ENCODE measurements around the gene CHST11.
A peak's percentile ranks its signal among the peaks of the same experiment; 100 is the strongest.

Gene CHST11

GRCh38 chr12:104707794-104708558 lies 251.2 kb downstream of the CHST11 start:
- H3K4me3 ChIP-seq (ENCODE audit: low read length), result no peak overlapping the region
- no peak for DNase-seq (ENCODE audit: low read depth, low spot score)

- no peak for DNase-seq (ENCODE audit: low read depth, low spot score)
- H3K4me3 ChIP-seq (ENCODE audit: low read length), result no peak overlapping the region
Observed at GRCh38 chr12:104708891-104709290, 252.1 kb downstream of the CHST11 start.

- H3K4me3 ChIP-seq (ENCODE audit: low read length), result no peak overlapping the region
- no peak for DNase-seq (ENCODE audit: low read depth, low spot score)
Observed at GRCh38 chr12:104709692-104710435, 253.1 kb downstream of the CHST11 start.

- DNase-seq (ENCODE audit: low read depth, low spot score), result no peak
- no peak overlapping the region for H3K4me3 ChIP-seq (ENCODE audit: low read length)
Observed at GRCh38 chr12:104710940-104711689, 254.4 kb downstream of the CHST11 start.

GRCh38 chr12:104712477-104712876 lies 255.7 kb downstream of the CHST11 start:
- DNase-seq (ENCODE audit: low read depth, low spot score), result no peak
- no peak overlapping the region for H3K4me3 ChIP-seq (ENCODE audit: low read length)

- no peak overlapping the region for H3K4me3 ChIP-seq (ENCODE audit: low read length)
- DNase-seq (ENCODE audit: low read depth, low spot score), result no peak
Observed at GRCh38 chr12:104712968-104713367, 256.2 kb downstream of the CHST11 start.

- H3K4me3 ChIP-seq (ENCODE audit: low read length), result no peak overlapping the region
- no peak for DNase-seq (ENCODE audit: low read depth, low spot score)
Observed at GRCh38 chr12:104713444-104713843, 256.7 kb downstream of the CHST11 start.

GRCh38 chr12:104714369-104714768 lies 257.6 kb downstream of the CHST11 start:
- H3K4me3 ChIP-seq (ENCODE audit: low read length), result no peak overlapping the region
- DNase-seq (ENCODE audit: low read depth, low spot score), result no peak

- DNase-seq (ENCODE audit: low read depth, low spot score), result no peak
- H3K4me3 ChIP-seq (ENCODE audit: low read length), result no peak overlapping the region
Observed at GRCh38 chr12:104716172-104716571, 259.4 kb downstream of the CHST11 start.

- no peak overlapping the region for H3K4me3 ChIP-seq (ENCODE audit: low read length)
- no peak for DNase-seq (ENCODE audit: low read depth, low spot score)
Observed at GRCh38 chr12:104718304-104718929, 261.7 kb downstream of the CHST11 start.

GRCh38 chr12:104719700-104720338 lies 263.1 kb downstream of the CHST11 start:
- no peak for DNase-seq (ENCODE audit: low read depth, low spot score)
- peak overlapping the region; percentile 45 for H3K4me3 ChIP-seq (ENCODE audit: low read length)

GRCh38 chr12:104720339-104721038 lies 263.7 kb downstream of the CHST11 start:
- DNase-seq (ENCODE audit: low read depth, low spot score), result peak; percentile 93
- H3K4me3 ChIP-seq (ENCODE audit: low read length), result peak overlapping the region; percentile 45

- peak overlapping the region; percentile 35 for H3K4me3 ChIP-seq (ENCODE audit: low read length)
- DNase-seq (ENCODE audit: low read depth, low spot score), result no peak
Observed at GRCh38 chr12:104721039-104721405, 264.3 kb downstream of the CHST11 start.

GRCh38 chr12:104721936-104722335 lies 265.2 kb downstream of the CHST11 start:
- no peak for DNase-seq (ENCODE audit: low read depth, low spot score)
- H3K4me3 ChIP-seq (ENCODE audit: low read length), result no peak overlapping the region

GRCh38 chr12:104722601-104723534 lies 266.1 kb downstream of the CHST11 start:
- no peak overlapping the region for H3K4me3 ChIP-seq (ENCODE audit: low read length)
- DNase-seq (ENCODE audit: low read depth, low spot score), result no peak

- H3K4me3 ChIP-seq (ENCODE audit: low read length), result no peak overlapping the region
- no peak for DNase-seq (ENCODE audit: low read depth, low spot score)
Observed at GRCh38 chr12:104723895-104724294, 267.1 kb downstream of the CHST11 start.

- no peak overlapping the region for H3K4me3 ChIP-seq (ENCODE audit: low read length)
- no peak for DNase-seq (ENCODE audit: low read depth, low spot score)
Observed at GRCh38 chr12:104724992-104725585, 268.3 kb downstream of the CHST11 start.

Data from Jurkat, Clone E6-1 (cell line).